D721Med (cell line): ENCODE results near the gene TP53BP2.

ENCODE experiments used
- DNase-seq: peaks from one replicate; pipeline ENCODE4 v3.0.0; 2011; ENCODE audit warnings: low spot score; ENCODE audit not compliant: insufficient read length
- FAIRE-seq: peaks from 2 replicates; lab custom pipeline; 2011; peaks lifted over from hg19 to GRCh38; lab: Jason Lieb, UNC
- TF ChIP-seq, protein P1 (sequence below): IDR thresholded peaks from 2 replicates; pipeline ENCODE4 v1.5.1; 2012; ENCODE audit warnings: mild to moderate bottlenecking, control low read depth; ENCODE audit not compliant: insufficient read depth; ENCODE audit errors: missing control alignments

The TP53BP2 gene

DNA sequence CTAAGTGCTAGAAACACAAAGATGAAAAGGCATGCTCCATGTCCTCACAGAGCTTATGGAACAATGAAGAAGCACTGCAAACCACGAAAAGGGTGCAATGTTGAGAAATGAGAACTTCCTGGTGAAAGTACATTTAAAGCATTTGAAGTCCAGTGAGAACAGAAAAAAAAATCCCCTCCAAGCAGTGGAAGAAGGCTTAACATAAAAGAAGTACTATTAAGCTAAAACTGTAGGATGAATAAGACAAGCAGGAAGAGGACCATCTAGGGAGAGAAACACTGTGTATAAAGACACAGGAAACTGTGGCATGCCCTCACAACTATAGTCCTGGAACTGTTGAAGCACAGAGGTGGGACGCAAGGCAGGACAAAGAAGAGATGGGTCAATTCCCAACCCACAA, 10.0 kb downstream of the TP53BP2 start:
- FAIRE-seq = no peak
- no peak for DNase-seq
- TF ChIP-seq, protein P1, sequence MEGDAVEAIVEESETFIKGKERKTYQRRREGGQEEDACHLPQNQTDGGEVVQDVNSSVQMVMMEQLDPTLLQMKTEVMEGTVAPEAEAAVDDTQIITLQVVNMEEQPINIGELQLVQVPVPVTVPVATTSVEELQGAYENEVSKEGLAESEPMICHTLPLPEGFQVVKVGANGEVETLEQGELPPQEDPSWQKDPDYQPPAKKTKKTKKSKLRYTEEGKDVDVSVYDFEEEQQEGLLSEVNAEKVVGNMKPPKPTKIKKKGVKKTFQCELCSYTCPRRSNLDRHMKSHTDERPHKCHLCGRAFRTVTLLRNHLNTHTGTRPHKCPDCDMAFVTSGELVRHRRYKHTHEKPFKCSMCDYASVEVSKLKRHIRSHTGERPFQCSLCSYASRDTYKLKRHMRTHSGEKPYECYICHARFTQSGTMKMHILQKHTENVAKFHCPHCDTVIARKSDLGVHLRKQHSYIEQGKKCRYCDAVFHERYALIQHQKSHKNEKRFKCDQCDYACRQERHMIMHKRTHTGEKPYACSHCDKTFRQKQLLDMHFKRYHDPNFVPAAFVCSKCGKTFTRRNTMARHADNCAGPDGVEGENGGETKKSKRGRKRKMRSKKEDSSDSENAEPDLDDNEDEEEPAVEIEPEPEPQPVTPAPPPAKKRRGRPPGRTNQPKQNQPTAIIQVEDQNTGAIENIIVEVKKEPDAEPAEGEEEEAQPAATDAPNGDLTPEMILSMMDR = no peak

DNA sequence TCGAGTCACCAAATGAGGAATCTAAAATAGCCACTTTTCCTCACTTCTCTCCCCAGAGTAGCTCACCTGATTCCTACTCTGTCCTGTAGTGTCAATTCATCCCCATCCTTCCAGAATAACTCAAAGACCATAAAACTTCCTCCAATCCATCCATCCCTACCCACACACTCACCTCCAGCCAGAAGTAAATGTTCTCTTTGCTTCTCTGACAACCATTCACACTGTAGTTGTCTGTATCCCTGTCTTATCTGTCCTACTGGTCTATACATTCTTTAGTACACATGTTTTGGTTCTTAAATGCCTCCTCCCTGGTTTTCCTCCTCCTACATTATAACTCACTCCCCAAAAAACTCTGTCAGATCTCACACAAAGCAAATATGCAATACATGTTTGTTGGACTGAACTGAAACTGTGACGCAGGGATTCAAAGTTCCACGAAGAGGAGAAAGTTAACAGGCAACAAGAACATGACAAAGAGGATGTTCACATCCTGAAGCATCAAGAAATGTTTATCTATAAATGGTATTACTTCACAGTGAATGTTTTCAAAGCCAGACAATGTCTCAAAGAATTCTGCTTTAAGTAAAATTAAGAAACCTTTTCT, 11.0 kb downstream of the TP53BP2 start:
- DNase-seq (no peak), FAIRE-seq (no peak)
- TF ChIP-seq, protein P1 = no peak

DNA sequence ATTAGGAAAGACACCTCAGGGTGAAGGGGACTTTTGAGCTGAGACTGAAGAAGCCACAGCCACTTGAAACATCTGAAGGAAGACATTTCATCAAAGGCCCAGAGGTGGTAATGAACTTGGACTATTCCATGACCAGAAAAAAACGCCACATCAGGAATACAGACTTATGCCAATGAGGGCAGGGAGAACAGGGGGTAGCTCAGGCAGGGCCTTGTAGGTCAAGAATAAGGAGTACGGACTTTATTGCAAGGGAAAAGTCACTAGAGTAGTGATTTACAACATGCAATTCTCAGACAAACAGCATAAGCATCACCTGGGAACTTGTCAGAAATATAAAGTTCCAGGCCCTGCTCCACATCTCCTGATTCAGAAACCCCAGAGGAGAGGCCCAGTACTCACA, 11.8 kb downstream of the TP53BP2 start:
- no peak for FAIRE-seq
- DNase-seq = no peak
- TF ChIP-seq, protein P1 = no peak

DNA sequence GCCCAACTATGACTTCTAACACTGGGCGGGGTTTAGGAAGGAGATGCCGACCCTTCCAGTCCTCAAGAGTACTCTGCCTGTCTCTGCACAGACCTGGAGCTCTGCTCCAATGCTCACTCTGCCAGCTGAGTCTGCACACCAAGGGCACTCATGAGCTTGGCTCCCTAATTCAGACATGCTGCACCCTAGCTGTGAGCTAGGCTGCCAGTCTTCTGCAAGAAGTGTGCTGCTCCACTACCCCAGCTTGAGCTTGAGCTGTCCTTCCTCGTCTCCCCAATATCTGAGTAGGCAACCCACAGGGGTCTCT, 13.2 kb downstream of the TP53BP2 start:
- no peak for DNase-seq
- FAIRE-seq = no peak
- TF ChIP-seq, protein P1 = no peak

DNA sequence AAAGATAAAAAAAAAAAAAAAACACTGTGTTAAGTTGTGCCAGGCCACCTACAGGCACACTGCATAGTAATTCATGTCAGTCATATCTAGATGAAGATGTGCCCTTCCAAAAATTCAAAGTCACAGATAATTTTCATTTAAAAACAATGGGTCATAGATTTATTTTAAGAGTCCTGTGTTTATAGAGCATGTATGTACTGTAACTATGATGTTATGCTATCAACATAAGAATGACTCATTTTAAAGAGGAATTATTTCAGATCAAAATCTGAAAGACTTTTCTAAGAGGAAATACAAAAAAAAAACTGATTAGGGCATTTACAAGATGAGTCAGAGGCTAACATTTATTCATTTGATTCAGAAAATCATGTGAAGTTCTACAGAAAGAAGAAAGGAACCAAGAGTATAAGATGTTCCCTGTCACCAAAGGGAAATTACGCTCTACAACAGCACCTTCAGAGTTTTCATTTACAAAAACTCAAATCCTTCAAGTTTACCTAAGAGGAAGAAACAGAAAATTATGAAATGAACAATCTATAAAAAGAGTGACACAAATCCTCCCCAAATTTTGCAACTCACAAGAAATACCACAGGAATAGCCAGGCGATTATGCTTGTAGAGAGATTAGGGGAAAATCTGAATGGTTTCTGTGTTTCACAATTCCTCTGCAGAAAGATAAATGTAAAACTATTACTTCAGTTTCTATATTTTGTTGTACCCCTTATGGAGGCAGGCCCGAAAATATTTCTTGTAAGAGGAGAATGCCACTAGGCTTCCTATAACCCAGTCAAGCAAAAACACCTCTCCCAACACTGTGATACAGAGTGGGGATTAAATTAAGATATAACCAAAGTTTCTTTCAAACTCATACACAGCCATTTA, 13.8 kb downstream of the TP53BP2 start:
- no peak for DNase-seq
- peak; percentile 16 for FAIRE-seq
- TF ChIP-seq, protein P1 = no peak

DNA sequence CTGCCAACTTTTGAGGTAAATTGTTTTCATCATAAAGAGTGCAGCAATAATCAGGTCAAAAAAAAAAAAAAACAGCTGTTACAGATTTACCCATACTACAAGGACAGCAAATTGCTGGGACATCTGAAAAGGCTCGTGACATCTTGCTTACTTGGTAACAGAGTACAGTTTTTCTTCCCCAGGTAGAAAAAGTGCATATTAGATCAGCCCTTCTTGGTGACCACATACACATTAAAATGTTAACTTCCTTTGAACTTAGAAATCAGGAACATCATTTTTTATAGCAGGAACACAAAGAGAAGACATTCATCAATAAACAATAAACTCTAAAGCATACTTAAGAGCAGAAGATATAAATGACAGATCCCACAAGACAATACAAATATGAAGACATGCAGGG, 16.1 kb downstream of the TP53BP2 start:
- DNase-seq (no peak), FAIRE-seq (peak; percentile 35)
- TF ChIP-seq, protein P1 = no peak
